ENCODE measurements around the gene LACTB.

- no peak for TF ChIP-seq CTCF (IDR thresholded peaks at IDR 0.05)
- TF ChIP-seq POLR2A (IDR thresholded peaks at IDR 0.05), result no peak
Measured at GRCh38 chr15:63077952-63078351, 43.7 kb upstream of the LACTB start.
